NCI-H128 (cell line): Measurements from ENCODE around the gene SYT14.
"Not testable (repeated sequence)": the region's sequence is repeated elsewhere in the genome, so short reads cannot be mapped to it uniquely, and the experiment has no call there.

Source experiments
- DNase-seq: peaks from one replicate; lab custom pipeline; 2025; ENCODE audit not compliant: unreplicated experiment; lab: John Stamatoyannopoulos, UW

SYT14 gene

DNA sequence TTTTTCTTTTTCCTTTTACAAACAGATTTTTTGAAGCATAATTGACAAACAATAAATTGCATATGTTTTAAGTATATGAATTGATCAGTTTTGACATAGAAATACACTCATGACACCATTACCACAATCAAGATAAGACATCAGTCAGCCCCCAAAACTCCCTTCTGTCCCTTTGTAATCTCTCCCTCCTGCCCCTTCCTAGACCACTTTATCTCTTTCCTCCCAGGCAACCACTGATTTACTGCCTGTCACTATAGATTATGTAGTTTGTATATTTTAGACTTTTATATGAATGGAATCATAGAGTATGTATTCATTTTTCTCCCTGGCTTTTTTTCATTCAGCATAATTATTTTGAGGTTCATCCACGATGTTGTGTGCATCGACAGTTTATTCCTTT lies 6.9 kb upstream of the SYT14 start:
- no peak for DNase-seq

GRCh38 chr1:209936125-209936524 lies 1.9 kb upstream of the SYT14 start:
- no peak for DNase-seq

GRCh38 chr1:209945377-209945776 lies 7.4 kb downstream of the SYT14 start:
- no peak for DNase-seq

- no peak for DNase-seq
Observed at GRCh38 chr1:209948155-209948554, 10.1 kb downstream of the SYT14 start.

- DNase-seq = no peak
Observed at GRCh38 chr1:209956116-209956515, 18.1 kb downstream of the SYT14 start.

DNA sequence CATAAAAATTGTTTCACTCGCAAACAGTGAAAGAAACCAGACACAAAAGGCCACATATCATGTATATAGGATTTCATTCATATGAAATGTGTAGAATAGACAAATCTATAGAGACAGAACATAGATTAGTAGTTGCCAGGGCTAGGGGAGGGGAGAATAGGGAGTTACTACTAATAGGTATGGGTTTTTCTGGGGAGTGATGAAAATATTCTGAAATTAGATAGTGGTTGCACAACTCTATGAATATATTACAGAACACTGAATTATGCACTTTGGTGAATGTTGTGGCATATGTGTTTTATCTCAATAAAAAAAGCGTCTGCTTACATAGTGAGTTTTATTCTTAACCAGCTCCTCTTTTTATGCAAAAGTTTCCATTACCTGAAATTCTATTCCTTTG lies 21.6 kb downstream of the SYT14 start:
- DNase-seq = no peak

- DNase-seq = no peak
Observed at GRCh38 chr1:209960926-209961325, 22.9 kb downstream of the SYT14 start.

DNA sequence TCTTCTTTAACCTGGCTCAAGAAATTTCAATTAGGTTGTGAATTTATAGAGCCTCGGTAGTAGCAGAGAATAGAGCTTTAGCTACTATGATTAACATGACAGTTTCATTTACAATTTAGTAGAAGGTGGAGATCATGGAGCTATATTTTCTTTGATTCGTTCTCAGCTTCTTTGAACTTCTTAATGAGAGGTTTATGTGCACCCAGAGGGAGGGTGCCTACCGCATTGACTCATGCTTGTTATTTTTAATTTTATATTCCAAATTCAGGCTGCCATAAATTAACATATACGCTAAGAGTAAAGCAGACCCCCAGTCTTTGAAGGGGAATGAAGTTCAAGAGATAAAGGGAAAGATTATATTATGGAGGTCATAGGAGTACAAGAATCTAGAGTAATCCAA lies 24.4 kb downstream of the SYT14 start:
- DNase-seq = no peak

GRCh38 chr1:209962856-209963255 lies 24.8 kb downstream of the SYT14 start:
- DNase-seq = no peak

DNA sequence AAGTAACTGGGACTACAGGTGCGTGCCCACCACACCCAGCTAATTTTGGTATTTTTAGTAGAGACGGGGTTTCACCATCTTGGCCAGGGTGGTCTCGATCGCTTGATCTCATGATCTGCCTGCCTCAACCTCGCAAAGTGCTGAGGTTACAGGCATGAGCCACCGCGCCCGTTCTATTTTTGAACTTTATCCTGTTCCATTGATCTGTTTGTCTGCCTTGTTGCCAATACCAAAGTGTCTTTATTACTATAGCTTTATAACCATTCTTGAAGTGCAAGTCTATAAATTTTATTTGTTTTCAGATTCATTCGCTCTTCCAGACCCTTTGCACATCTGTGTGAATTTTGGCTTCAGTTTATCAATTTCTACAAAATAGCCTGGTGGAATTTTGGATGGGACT lies 28.0 kb downstream of the SYT14 start:
- no peak for DNase-seq

GRCh38 chr1:209978721-209979120 lies 40.7 kb downstream of the SYT14 start:
- not testable (repeated sequence) for DNase-seq

DNA sequence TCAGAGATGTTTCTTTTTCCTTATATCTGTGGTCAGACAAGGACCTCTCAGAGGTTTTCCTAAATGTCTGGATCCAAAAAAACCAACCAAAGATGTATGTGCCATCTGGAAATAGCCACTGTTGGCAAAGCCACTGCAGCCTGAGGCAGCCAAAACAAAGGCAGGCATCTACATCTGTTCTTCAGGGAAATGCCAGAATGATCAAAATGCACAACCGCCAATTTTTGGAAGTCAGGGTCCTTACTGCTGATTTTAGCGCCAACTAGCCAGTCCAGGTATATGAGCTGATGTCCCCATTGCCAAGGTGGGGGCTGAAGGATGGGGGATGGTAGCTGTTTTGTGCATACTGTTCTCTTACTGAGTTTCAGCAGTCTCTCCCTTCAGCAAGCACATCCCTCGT lies 45.9 kb downstream of the SYT14 start:
- no peak for DNase-seq

- DNase-seq = no peak
Observed at GRCh38 chr1:209985002-209985401, 47.0 kb downstream of the SYT14 start.

DNA sequence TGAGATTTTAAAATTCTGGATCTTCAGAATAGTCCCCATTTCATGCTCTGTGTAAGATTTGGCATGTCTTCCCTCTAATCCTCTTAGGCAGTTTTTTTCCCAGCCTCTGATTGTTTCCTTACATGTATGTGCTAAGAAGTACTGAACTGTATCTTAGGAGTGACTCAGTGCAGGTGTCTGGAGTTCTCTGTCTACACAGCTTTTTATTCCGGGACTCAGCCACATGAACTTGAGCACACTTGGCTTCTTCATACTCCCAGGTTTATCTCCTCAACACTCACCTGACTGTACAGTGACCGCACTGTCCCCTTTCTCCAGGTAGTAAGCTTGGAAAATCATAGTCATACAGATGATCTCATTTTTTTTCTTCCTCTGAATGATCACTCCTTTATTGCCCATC lies 50.7 kb downstream of the SYT14 start:
- no peak for DNase-seq

GRCh38 chr1:209989525-209989924 lies 51.5 kb downstream of the SYT14 start:
- no peak for DNase-seq

DNA sequence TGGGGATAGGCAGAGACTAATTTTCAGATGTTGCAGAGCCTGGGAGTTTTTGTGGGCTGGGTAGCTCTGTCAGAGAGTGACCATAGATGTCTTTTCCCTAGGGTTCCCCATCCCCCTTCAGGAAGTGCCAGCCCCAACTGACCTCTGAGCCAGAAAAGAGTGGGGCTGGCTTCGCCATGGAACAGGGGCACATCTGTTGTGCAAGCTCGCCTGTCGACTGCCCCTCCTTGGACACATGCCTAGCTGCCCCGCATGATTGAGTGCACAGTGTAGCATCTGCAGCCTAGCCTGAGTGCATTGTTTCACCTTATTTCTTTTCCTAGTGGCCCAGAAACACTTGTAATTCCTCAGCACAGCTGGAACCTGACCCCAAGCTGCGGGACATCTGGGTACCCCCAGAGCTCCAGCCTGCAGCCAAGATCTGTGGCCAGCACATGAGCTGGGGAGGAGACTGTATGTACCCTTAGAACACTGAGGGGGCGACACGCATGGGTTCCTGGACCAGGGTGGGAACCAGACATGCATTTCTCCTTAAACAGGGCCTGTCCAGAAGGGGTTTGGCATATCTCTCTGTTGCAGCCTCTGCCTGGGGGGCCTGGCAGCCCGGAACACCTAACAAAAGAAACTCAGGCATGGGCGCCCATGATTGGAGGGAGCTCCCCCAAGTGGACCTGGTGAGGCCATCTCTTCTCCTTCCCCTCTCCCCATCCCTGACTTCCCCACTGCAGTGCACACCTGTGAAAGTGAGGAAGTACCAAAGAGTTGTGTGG lies 55.2 kb downstream of the SYT14 start:
- no peak for DNase-seq

DNA sequence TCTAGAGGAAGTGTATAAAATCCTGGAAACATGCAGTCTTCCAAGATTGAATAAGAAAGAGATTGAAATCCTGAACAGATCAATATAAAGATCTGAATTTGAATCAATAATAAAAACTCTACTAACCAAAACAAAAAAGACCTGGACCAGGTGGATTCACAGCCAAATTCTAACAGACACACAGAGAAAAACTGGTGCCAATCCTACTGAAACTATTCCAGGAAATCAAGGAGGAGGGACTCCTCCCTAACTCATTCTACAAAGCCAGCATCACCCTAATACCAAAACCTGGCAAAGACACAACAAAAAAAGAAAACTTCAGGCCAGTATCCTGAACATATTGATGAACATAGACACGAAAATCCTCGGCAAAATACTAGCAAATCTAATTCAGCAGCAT lies 58.3 kb downstream of the SYT14 start:
- no peak for DNase-seq

DNA sequence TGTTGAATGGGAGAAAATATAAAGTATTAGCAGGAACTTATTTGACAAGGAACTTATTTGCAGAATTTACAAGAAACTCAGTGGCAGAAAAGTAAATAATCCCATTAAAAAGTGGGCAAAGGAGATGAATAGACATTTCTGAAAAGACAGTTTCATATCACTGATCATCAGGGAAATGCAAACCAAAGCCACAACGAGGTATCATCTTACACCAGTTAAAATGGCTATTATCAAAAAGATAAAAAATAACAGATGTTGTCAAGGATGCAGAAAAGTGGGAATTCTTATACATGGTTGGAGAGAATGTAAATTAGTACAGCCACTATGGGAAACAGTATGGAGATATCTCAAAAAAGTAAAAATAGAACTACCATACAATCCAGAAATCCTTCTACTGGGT lies 61.0 kb downstream of the SYT14 start:
- no peak for DNase-seq

DNA sequence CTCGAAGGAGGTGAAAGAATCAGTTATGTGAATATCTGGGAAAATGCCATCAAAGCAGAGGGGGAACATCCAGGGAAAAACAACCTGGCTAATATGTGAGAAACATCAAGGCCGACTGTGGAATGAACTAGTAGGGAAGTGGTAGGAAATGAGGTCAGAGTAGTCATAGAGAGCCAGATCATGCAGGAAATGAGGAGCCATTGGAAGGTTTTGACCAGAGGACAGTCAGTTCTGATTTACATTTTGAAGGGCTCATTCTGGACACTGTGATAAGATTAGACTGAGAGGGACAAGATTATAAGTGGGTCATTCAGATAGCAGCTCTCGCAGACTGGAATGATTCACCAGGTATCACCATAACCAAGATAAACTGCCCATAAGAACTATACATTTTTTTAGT lies 63.7 kb downstream of the SYT14 start:
- no peak for DNase-seq

- DNase-seq = no peak
Observed at GRCh38 chr1:210003501-210003900, 65.5 kb downstream of the SYT14 start.

GRCh38 chr1:210010161-210010560 lies 72.1 kb downstream of the SYT14 start:
- DNase-seq = no peak

DNA sequence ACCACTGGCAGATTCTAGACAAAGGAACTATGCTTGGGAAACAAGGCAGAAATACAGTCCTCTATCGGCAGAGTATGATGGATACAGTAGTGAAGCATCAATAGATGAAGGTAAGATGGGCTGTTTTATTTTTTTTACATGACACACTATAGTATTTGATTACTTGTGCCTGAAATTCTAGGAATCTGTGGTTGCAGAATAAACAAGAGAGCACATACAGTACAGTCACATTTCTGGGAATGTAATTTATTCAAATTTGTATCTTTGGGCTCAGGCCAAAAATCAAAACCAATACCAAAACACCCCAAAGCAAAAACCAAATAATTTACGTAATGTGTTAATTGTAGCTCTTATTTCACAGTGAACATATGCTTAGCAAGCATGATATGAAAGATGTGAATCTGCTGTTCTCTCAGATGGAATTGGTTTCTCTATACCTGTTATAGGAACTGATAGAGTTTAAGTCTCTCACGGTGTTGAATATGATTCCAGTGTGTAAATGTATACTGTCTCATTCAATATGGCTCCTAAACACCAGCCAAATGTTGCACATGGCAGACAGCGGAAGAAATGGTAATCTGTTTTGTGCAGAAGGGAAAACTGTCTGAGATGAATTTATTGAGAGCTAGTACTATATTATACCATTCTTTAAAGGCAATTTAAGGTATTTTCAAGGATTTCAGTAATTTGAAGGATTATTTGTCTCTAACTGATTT lies 83.3 kb downstream of the SYT14 start:
- no peak for DNase-seq

- no peak for DNase-seq
Observed at GRCh38 chr1:210022044-210022443, 84.0 kb downstream of the SYT14 start.
